B cell (primary cell): Measurements from ENCODE around the gene GNAI2. TPM values are rescaled to one million over a fixed set of nuclear protein-coding genes. Genes with fewer than 3 reads are reported as not detected.

ENCODE experiments used
- ATAC-seq: fragments of 200-7000 bp; cut with Tn5 transposase; one replicate; pipeline ENCODE4 v1.10.0; 2021; ENCODE audit warnings: low read depth, mild to moderate bottlenecking, moderate number of reproducible peaks, moderate library complexity
- CTCF ChIA-PET: fragments of 350-600 bp; sonication (Branson Sonifier 250); formaldehyde crosslinking; loops from one replicate; lab custom pipeline; 2021; ENCODE audit warnings: antibody characterized with exemption, inconsistent platforms; lab: Charles Lee
- POLR2A ChIA-PET: fragments of 350-600 bp; sonication (Branson Sonifier 250); formaldehyde crosslinking; loops from one replicate; lab custom pipeline; 2021; ENCODE audit warnings: antibody characterized with exemption; lab: Charles Lee
- DNase-seq: peaks from one replicate; pipeline ENCODE4 v3.0.0; 2013
- H2AFZ ChIP-seq: 2 replicates; pipeline ENCODE4 v1.6.1; 2012; ENCODE audit warnings: mild to moderate bottlenecking, low read depth, low read length; ENCODE audit not compliant: insufficient read depth, poor library complexity, severe bottlenecking
- H3K27ac ChIP-seq, 2 donors: 1 replicate in 1 of 2; 2 replicates in 1 of 2; pipeline ENCODE4 v1.5.1; 2012 to 2013; ENCODE audit warnings: low read length in 2 of 2, mild to moderate bottlenecking in 2 of 2, moderate library complexity in 1 of 2
- H3K27me3 ChIP-seq, 4 experiments: fragments of 200-600 bp in 1 of 4; sonication (generic) in 1 of 4; replicated peaks in 1 of 4; 1 replicate in 2 of 4; 2 replicates in 2 of 4; pipeline versions ENCODE4 v1.6.1 to v1.7.0; 2013 to 2016; ENCODE audit warnings: low read length in 3 of 4, mild to moderate bottlenecking in 2 of 4, mixed read lengths in 1 of 4, moderate library complexity in 1 of 4; ENCODE audit not compliant: insufficient read depth in 4 of 4, control insufficient read depth in 3 of 4; ENCODE audit errors: control extremely low read depth in 1 of 4
- H3K36me3 ChIP-seq, 2 experiments: replicated peaks in 1 of 2; 1 replicate in 1 of 2; 2 replicates in 1 of 2; pipeline versions ENCODE4 v1.6.1 to v1.7.1; 2013; ENCODE audit warnings: low read length in 1 of 2; ENCODE audit not compliant: insufficient read depth in 2 of 2, control insufficient read depth in 1 of 2; ENCODE audit errors: control extremely low read depth in 1 of 2, extremely low read depth in 1 of 2
- H3K4me1 ChIP-seq, 2 donors: fragments of 200-600 bp in 1 of 2; sonication (generic) in 1 of 2; 1 replicate in 1 of 2; 2 replicates in 1 of 2; pipeline versions ENCODE4 v1.5.1 to v1.6.1; 2013 to 2017; ENCODE audit warnings: low read length in 2 of 2; ENCODE audit not compliant: control insufficient read depth in 2 of 2, insufficient read depth in 2 of 2
- H3K4me2 ChIP-seq: replicated peaks from 2 replicates; pipeline ENCODE3; 2012; ENCODE audit warnings: mild to moderate bottlenecking, low read depth, low read length; ENCODE audit not compliant: poor library complexity, severe bottlenecking
- H3K4me3 ChIP-seq, 5 experiments: fragments of 200-600 bp in 1 of 5; sonication (generic) in 1 of 5; 1 replicate in 3 of 5; 2 replicates in 2 of 5; pipeline versions ENCODE4 v1.5.1 to v1.7.0; 2011 to 2016; ENCODE audit warnings: low read length in 4 of 5, mild to moderate bottlenecking in 4 of 5, low read depth in 2 of 5, control low read depth in 1 of 5, moderate library complexity in 1 of 5; ENCODE audit not compliant: insufficient read depth in 1 of 5; ENCODE audit errors: control extremely low read depth in 1 of 5, extremely low read depth in 1 of 5
- H3K79me2 ChIP-seq: fragments of 200-600 bp; sonication (generic); one replicate; pipeline ENCODE4 v1.6.0; 2016; ENCODE audit warnings: low read length; ENCODE audit not compliant: control insufficient read depth, insufficient read depth
- H3K9ac ChIP-seq: fragments of 200-600 bp; sonication (generic); 2 replicates; pipeline ENCODE4 v1.6.1; 2017; ENCODE audit warnings: mild to moderate bottlenecking, low read length, moderate library complexity
- H3K9me3 ChIP-seq, 3 donors: one replicate each; pipeline versions ENCODE4 v1.6.1 to v1.7.1; 2013; ENCODE audit warnings: low read length in 2 of 3; ENCODE audit not compliant: control insufficient read depth in 2 of 3, insufficient read depth in 1 of 3; ENCODE audit errors: control extremely low read depth in 1 of 3
- H4K20me1 ChIP-seq: 2 replicates; pipeline ENCODE4 v1.6.0; 2012; ENCODE audit warnings: mild to moderate bottlenecking, low read length; ENCODE audit not compliant: insufficient read depth, control insufficient read depth, poor library complexity, severe bottlenecking
- H3K27ac Mint-ChIP-seq: one replicate; pipeline ENCODE4 v1.8.0; 2021; ENCODE audit warnings: mixed read lengths
- H3K27me3 Mint-ChIP-seq: one replicate; pipeline ENCODE4 v1.8.0; 2021; ENCODE audit warnings: mixed read lengths
- H3K4me1 Mint-ChIP-seq: one replicate; pipeline ENCODE4 v1.8.0; 2021; ENCODE audit warnings: mixed read lengths
- H3K4me3 Mint-ChIP-seq: one replicate; pipeline ENCODE4 v1.8.0; 2021; ENCODE audit warnings: mixed read lengths
- H3K9me3 Mint-ChIP-seq: one replicate; pipeline ENCODE4 v1.8.0; 2022; ENCODE audit warnings: mixed read lengths; ENCODE audit not compliant: insufficient read depth
- EZH2 ChIP-seq: IDR thresholded peaks from 2 replicates; pipeline ENCODE4 v1.6.1; 2012; ENCODE audit warnings: borderline replicate concordance, low read depth, mild to moderate bottlenecking, moderate library complexity, low read length; ENCODE audit not compliant: insufficient read depth, poor library complexity, severe bottlenecking
- WGBS: methylation state at CpG from one replicate; pipeline ENCODE4 v1.1.5; 2013; ENCODE audit warnings: missing lambda C conversion rate; ENCODE audit not compliant: insufficient coverage; 5-methylcytosine and 5-hydroxymethylcytosine counted together
- intact Hi-C: fragments of 100-400 bp; cut with micrococcal nuclease; formaldehyde crosslinking; loops from one replicate; pipeline ENCODE4 v1.10.0; 2022
- polyA plus RNA-seq: library from polyadenylated mRNA; depleted of rRNA; stranded (reverse); fragments of >200 nt; gene quantifications from 2 replicates; pipeline ENCODE4 v1.2.3, GENCODE V29; 2012
- total RNA-seq, 2 donors: library from RNA; stranded (reverse); fragments of 120-200 nt in 1 of 2; gene quantifications; 1 replicate in 1 of 2; 2 replicates in 1 of 2; pipeline versions ENCODE4 v1.2.3 to v1.2.4, GENCODE V29; 2013 to 2022
- TF ChIP-seq, protein P1 (sequence below): fragments of 200-600 bp; IDR thresholded peaks from one replicate; pipeline ENCODE4 v1.8.0; 2022; ENCODE audit warnings: antibody characterized with exemption, mild to moderate bottlenecking

The GNAI2 gene
- total and polyA plus RNA-seq, 2 donors (not counting 1 experiment from before 2014, with no cell fraction given), result 302 to 491 TPM

DNA sequence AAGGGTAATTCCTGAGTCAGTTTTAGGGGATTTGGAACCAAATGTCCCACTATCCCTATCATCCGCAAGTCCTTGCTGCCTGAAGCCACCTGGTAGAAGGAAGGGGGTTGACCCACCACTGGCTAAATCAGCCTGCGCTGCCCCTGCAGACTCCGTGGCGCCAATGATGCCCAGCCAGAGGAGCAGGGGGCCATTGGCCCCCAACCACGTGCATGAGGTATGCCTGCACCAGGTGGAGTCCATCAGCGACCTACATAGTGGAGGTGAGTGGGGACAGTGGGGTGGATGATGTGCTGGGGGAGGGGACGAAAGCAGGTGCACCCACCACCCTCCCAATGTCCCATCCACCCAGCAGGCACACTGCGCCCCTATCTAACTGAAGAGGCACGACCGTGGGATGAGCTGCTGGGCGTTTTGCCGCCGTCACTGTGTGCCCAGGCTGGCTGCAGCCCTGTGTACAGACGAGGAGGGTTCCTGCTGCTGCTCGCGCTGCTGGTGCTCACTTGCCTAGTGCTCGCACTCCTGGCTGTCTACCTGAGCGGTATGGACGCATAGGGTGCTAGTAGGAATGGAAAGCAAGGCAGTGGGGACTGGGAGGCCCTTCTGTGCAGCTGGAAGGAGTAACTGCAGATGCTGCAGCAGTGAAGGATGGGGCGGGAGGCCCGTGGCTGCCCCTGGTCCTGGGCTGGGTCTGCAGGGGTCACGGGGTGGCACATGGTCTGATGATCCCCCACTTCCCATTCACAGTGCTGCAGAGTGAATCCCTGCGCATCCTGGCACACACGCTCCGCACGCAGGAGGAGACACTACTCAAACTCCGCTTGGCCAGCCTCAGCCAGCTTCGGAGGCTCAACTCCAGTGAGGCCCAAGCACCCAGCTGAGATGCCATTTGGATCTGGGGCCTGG, 50.6 kb downstream of the GNAI2 start:
- Histone ChIP-seq H2AFZ (no peak overlapping the region), H3K9me3 (no peaks in the 10 kb centered on the region), H3K27me3 (no peaks in the 10 kb centered on the region), H3K4me1 (peaks cover 5 to 6% of the 10 kb centered on the region in 2 donors), H4K20me1 (no peaks in the 10 kb centered on the region), H3K4me2 (no peak overlapping the region), H3K27ac (no peak overlapping the region), H3K36me3 (peaks cover 0 to 29% of the 10 kb centered on the region in 2 experiments), H3K9ac (no peak overlapping the region), H3K79me2 (peaks cover 11% of the 10 kb centered on the region), H3K4me3 (no peak overlapping the region)
- POLR2A ChIA-PET, result no interaction called here
- CTCF ChIA-PET, result interaction anchor here (1.7 kb wide), 1 partner anchor 27 kb away, joined by 4 read pairs; no protein-coding TSS in a partner anchor
- Mint-ChIP-seq H3K27ac (no peak overlapping the region), H3K4me1 (peaks cover 5% of the 10 kb centered on the region), H3K4me3 (no peak overlapping the region), H3K9me3 (no peaks in the 10 kb centered on the region), H3K27me3 (no peaks in the 10 kb centered on the region)
- no peak for TF ChIP-seq EZH2
- TF ChIP-seq, protein P1, sequence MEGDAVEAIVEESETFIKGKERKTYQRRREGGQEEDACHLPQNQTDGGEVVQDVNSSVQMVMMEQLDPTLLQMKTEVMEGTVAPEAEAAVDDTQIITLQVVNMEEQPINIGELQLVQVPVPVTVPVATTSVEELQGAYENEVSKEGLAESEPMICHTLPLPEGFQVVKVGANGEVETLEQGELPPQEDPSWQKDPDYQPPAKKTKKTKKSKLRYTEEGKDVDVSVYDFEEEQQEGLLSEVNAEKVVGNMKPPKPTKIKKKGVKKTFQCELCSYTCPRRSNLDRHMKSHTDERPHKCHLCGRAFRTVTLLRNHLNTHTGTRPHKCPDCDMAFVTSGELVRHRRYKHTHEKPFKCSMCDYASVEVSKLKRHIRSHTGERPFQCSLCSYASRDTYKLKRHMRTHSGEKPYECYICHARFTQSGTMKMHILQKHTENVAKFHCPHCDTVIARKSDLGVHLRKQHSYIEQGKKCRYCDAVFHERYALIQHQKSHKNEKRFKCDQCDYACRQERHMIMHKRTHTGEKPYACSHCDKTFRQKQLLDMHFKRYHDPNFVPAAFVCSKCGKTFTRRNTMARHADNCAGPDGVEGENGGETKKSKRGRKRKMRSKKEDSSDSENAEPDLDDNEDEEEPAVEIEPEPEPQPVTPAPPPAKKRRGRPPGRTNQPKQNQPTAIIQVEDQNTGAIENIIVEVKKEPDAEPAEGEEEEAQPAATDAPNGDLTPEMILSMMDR, result no peak
- intact Hi-C loops, result no loop called here
- DNase-seq (no peak), ATAC-seq (no peak)
- WGBS, result 98% methylated on average over 24 of the region's 28 CpGs

DNA sequence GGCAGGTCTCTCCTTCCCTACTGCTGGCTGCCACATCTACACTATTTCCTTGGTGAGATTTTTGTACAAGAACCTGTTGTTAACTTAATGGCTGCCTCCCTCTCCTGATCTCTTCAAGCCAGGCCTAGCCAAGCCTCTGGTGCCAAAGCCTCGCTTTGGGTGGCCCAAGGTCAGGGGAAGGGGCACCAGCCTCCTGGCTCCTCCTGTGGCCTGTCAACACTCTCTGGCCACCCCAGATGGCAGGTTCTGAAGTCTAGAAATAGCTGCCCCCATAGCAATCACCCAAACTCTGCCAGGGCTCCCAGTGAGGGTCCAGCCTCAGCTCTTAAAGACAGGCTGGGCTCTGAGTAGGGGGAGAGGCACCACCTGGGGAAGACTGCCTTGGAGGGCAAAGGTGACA, 51.3 kb downstream of the GNAI2 start:
- H3K36me3 ChIP-seq, result peaks cover 0 to 29% of the 10 kb centered on the region in 2 experiments
- Mint-ChIP-seq H3K27ac (no peak overlapping the region), H3K4me1 (peaks cover 7% of the 10 kb centered on the region), H3K4me3 (no peak overlapping the region), H3K27me3 (no peaks in the 10 kb centered on the region), H3K9me3 (no peaks in the 10 kb centered on the region)
- H3K4me2 ChIP-seq, result no peak overlapping the region
- H3K9me3 ChIP-seq, result no peaks in the 10 kb centered on the region
- H3K27me3 ChIP-seq, result no peaks in the 10 kb centered on the region
- H4K20me1 ChIP-seq, result no peaks in the 10 kb centered on the region
- ChIA-PET CTCF (interaction anchor here (1.0 to 1.7 kb wide), 3 partner anchors 8 to 27 kb away, joined by 3 to 4 read pairs (median 4); partner anchors contain the start of gene LSMEM2), POLR2A (no interaction called here)
- ATAC-seq, result no peak
- no peak overlapping the region for H3K4me3 ChIP-seq
- H3K27ac ChIP-seq, result no peak overlapping the region
- H2AFZ ChIP-seq, result no peak overlapping the region
- H3K9ac ChIP-seq, result no peak overlapping the region
- 100% methylated on average over 1 of the region's 1 CpG for WGBS
- peaks cover 18% of the 10 kb centered on the region for H3K79me2 ChIP-seq
- H3K4me1 ChIP-seq, result peaks cover 7 to 9% of the 10 kb centered on the region in 2 donors
- intact Hi-C loops, result no loop called here
- no peak for DNase-seq
- TF ChIP-seq, protein P1, result no peak
- no peak for TF ChIP-seq EZH2
